Stimulated activated CD4-positive, alpha-beta T cell treated with anti-CD3 and anti-CD28 coated beads, Interleukin-1b, Interleukin-23, amount 100 ng/mL, for 1 hour (primary cell): ENCODE data around the gene DDC.
"Not testable (repeated sequence)": the region's sequence is repeated elsewhere in the genome, so short reads cannot be mapped to it uniquely, and the experiment has no call there.

Source experiments
- DNase-seq, 2 donors: peaks; one replicate each; pipeline ENCODE4 v3.0.0-alpha.2; 2020; ENCODE audit warnings: low read depth in 2 of 2

Gene DDC

GRCh38 chr7:50554431-50555322 is 10.5 kb downstream of the DDC start:
- DNase-seq = no peak

DNA sequence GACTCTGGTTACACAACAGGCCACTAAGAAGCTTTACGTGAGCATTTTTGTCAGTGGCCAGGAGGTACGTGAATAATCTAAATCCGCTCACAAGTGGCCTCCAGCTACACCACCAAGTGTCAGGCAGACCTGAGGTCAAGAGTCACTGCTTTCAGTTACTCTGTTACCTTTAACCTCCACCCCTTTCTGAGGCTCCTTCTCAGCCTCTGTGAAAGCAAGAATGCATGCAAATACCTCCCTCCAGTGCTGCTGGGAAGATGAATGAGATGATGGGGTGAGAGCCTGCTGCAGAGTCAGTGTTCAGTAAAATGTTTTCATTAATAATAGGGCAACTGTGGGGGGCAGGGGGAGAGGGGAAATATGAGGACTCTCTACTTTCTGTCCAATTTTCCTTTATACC is 11.2 kb downstream of the DDC start:
- DNase-seq = no peak

- no peak for DNase-seq
Observed at GRCh38 chr7:50552921-50553320, 12.3 kb downstream of the DDC start.

DNA sequence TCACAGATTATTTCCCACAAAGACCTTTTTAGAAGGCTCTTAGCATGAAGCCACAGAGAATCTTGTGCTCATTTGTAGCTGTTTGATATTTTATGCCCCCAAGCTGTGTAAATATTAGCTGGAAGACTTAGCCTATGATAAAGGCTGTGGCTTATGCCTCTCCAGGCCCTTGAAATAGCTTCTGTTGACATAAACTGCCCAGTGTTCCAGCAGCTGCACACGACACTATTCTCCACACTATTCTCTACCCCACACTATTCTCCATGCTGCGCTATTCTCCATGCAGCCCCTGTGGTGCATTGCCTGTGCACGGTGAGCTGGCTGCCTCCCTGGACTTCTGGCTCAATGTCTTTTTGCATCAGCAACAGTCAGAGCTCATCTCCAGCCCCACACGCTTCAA is 13.1 kb downstream of the DDC start:
- no peak for DNase-seq

GRCh38 chr7:50545613-50546012 is 19.6 kb downstream of the DDC start:
- DNase-seq = not testable (repeated sequence)

GRCh38 chr7:50544992-50545391 is 20.2 kb downstream of the DDC start:
- no peak for DNase-seq

GRCh38 chr7:50543776-50544442 is 21.3 kb downstream of the DDC start:
- no peak for DNase-seq

- DNase-seq = no peak
Observed at GRCh38 chr7:50542132-50542531, 23.1 kb downstream of the DDC start.

GRCh38 chr7:50540785-50541579 is 24.2 kb downstream of the DDC start:
- DNase-seq = no peak

- DNase-seq = no peak
Observed at GRCh38 chr7:50539725-50540124, 25.5 kb downstream of the DDC start.

- DNase-seq = no peak
Observed at GRCh38 chr7:50538478-50538877, 26.7 kb downstream of the DDC start.

GRCh38 chr7:50537417-50537816 is 27.8 kb downstream of the DDC start:
- DNase-seq = no peak

GRCh38 chr7:50535291-50535711 is 29.9 kb downstream of the DDC start:
- not testable (repeated sequence) for DNase-seq

DNA sequence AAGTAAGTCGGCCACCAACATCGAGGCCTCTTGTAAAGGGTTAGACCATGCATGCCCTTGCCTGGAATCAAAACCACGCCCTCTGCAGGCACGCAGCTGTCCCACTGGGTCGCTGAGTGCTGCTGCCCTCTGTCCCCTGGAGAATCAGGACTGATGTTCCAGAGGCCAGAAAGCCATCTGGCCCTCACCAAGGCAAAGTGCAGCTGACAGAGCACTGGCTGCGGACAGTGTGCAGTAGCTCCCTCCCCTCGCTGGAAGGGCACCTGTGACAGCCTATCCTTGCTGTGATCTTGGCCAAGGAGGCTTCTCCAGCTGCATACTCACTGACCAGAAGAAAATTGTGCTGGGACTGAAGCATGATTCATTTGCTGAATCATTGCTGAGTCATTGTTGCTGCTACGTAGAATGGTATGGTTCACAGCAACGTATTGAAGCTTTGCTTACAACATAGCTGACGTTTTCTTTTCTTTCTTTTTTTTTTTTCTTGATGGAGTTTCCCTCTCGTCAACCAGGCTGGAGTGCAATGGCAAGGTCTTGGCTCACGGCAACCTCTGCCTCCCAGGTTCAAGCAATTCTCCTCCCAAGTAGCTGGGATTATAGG is 30.4 kb downstream of the DDC start:
- DNase-seq = no peak

GRCh38 chr7:50533866-50534265 is 31.3 kb downstream of the DDC start:
- DNase-seq = no peak

GRCh38 chr7:50531928-50532327 is 33.3 kb downstream of the DDC start:
- DNase-seq = no peak

GRCh38 chr7:50531401-50531911 is 33.7 kb downstream of the DDC start:
- no peak for DNase-seq

DNA sequence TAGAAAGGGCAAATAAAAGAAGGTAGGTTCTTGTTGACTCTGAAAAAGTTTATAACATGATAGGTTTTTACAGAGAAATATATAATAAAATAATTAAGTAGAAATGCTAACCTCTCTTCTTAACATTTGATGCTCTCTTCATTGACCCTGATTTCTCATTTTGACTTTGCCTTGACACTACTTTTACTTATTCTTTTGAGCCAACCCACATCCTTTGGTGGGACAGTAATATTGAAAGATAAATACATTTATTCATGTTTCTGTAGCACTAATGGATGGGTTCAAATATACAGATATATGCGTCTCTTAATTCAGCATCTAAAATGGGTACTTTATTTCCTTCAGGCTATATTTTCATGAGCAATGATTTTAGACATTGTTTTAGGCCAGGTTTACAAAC is 34.4 kb downstream of the DDC start:
- no peak for DNase-seq

- DNase-seq = no peak
Observed at GRCh38 chr7:50529093-50529862, 35.9 kb downstream of the DDC start.

- DNase-seq = no peak
Observed at GRCh38 chr7:50528266-50529092, 36.7 kb downstream of the DDC start.
